Measurements from ENCODE around the gene STOM.
"Not testable (repeated sequence)": the region's sequence is repeated elsewhere in the genome, so short reads cannot be mapped to it uniquely, and the experiment has no call there.

Gene STOM

DNA sequence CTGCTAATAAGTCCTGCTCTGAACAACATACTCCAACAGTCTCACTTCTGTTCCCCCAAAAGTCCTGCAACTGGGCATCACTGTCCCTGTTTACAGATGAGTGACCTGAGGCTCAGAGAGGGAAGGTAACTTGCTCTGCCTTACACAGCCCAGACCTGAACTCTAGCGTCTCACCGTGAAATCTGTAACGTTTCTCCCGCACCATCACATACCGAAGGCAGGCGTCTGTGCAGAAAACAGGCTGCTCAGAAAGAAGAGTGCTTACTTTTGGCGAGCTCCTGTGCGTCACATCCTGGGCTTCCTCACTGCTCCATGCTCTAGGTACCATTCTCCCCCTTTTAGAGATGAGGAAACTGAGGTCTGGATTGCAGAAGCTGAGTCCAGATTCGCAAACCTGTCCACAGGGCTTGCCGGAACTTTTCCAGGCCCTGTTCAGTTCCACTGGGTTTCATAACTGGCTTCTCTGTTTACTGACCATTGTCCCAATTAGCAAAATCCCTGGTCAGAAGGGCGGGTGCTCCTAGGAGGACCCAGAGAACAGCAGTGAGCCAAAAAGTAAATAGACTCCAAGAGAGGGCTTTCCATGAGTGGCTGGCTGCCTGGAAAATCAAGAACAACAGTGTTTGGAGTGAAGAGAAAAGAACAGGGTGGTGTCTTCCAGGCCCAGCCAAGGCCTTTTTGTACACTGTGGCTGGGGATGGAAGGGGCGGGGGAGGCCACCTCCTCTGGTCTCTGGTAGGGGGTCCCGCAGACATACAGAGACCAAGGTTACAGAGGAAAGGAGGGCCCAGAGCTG lies 75.0 kb downstream of the STOM start:
- TF ChIP-seq, protein P1, sequence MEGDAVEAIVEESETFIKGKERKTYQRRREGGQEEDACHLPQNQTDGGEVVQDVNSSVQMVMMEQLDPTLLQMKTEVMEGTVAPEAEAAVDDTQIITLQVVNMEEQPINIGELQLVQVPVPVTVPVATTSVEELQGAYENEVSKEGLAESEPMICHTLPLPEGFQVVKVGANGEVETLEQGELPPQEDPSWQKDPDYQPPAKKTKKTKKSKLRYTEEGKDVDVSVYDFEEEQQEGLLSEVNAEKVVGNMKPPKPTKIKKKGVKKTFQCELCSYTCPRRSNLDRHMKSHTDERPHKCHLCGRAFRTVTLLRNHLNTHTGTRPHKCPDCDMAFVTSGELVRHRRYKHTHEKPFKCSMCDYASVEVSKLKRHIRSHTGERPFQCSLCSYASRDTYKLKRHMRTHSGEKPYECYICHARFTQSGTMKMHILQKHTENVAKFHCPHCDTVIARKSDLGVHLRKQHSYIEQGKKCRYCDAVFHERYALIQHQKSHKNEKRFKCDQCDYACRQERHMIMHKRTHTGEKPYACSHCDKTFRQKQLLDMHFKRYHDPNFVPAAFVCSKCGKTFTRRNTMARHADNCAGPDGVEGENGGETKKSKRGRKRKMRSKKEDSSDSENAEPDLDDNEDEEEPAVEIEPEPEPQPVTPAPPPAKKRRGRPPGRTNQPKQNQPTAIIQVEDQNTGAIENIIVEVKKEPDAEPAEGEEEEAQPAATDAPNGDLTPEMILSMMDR (conservative IDR thresholded peaks at IDR 0.05; ENCODE audit: low read depth, low read length), result no peak
- H3K4me2 ChIP-seq, result no peak overlapping the region
- no peaks in the 10 kb centered on the region for H3K79me2 ChIP-seq (ENCODE audit: insufficient read depth, low read depth)
- no peak overlapping the region for H2AFZ ChIP-seq (ENCODE audit: low read depth)
- no peak overlapping the region for H3K9ac ChIP-seq
- no peak overlapping the region for H3K4me3 ChIP-seq (IDR thresholded peaks at IDR 0.05; ENCODE audit: insufficient read depth, low read depth, low read length)
- no peaks in the 10 kb centered on the region for H3K36me3 ChIP-seq (ENCODE audit: insufficient read depth)
- H3K27ac ChIP-seq, result no peak overlapping the region
- H3K4me1 ChIP-seq (ENCODE audit: low read depth, poor library complexity, severe bottlenecking), result no peaks in the 10 kb centered on the region
- no peaks in the 10 kb centered on the region for H4K20me1 ChIP-seq (ENCODE audit: insufficient read depth)
- H3K27me3 ChIP-seq (ENCODE audit: insufficient read depth, low read depth), result no peaks in the 10 kb centered on the region

DNA sequence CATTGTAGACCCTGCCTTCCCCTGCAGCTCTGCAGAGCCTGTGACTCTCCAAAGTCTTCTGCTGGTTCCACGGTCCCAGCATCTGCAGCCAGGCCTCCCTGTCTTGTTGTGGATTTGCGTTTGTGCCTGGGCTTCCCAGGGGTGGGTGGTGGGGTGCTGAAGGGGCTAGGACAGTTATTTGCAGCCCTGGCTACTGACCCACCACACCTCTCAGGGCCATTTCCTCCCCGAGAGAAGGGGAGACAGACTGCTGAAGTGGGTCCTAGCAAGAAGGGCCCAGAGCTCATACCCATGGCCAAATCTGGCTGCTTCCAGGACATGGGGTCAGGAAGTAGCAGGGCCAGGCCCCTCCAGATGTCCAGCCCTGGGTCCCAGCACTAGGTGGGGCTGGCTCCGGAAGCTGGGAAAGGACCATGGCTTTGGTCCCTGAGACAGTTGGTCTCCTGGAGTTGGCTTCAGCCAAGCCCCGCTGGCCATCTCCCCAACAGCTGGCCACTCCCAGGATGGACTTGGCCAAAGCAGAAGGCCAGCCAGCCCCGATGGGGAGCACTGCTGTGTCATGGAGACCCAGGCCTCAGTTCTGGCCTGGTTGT lies 75.8 kb downstream of the STOM start:
- H2AFZ ChIP-seq (ENCODE audit: low read depth), result no peak overlapping the region
- no peak overlapping the region for H3K4me2 ChIP-seq
- no peak overlapping the region for H3K4me3 ChIP-seq (IDR thresholded peaks at IDR 0.05; ENCODE audit: insufficient read depth, low read depth, low read length)
- no peaks in the 10 kb centered on the region for H3K4me1 ChIP-seq (ENCODE audit: low read depth, poor library complexity, severe bottlenecking)
- H3K36me3 ChIP-seq (ENCODE audit: insufficient read depth), result no peaks in the 10 kb centered on the region
- TF ChIP-seq, protein P1 (conservative IDR thresholded peaks at IDR 0.05; ENCODE audit: low read depth, low read length), result no peak
- H4K20me1 ChIP-seq (ENCODE audit: insufficient read depth), result no peaks in the 10 kb centered on the region
- H3K9ac ChIP-seq, result no peak overlapping the region
- no peak overlapping the region for H3K27ac ChIP-seq
- H3K27me3 ChIP-seq (ENCODE audit: insufficient read depth, low read depth), result no peaks in the 10 kb centered on the region
- H3K79me2 ChIP-seq (ENCODE audit: insufficient read depth, low read depth), result no peaks in the 10 kb centered on the region

DNA sequence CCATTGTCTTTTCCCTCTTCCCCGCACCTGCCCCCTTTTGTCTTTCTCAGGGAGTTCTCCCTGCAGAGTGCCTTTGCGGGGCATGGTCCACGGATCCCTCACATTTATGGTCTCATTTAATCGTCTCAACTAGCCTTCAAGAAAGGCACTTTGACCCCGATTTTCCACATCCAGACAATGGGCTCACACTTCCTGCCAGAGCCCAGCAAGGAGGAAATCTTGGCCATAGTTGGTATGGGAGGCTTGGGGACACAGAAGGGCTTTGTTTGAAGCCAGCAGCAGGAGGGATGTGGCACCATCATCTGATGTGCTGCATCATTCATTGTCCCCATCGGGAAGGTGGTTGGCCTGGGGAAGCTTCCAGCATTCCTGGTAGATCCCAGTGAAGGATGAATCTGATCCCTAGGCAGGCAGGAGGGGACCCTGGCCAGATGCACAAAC lies 77.2 kb downstream of the STOM start:
- H2AFZ ChIP-seq (ENCODE audit: low read depth), result no peak overlapping the region
- no peaks in the 10 kb centered on the region for H3K27me3 ChIP-seq (ENCODE audit: insufficient read depth, low read depth)
- no peaks in the 10 kb centered on the region for H3K79me2 ChIP-seq (ENCODE audit: insufficient read depth, low read depth)
- no peaks in the 10 kb centered on the region for H3K36me3 ChIP-seq (ENCODE audit: insufficient read depth)
- no peak overlapping the region for H3K9ac ChIP-seq
- no peaks in the 10 kb centered on the region for H4K20me1 ChIP-seq (ENCODE audit: insufficient read depth)
- H3K4me1 ChIP-seq (ENCODE audit: low read depth, poor library complexity, severe bottlenecking), result no peaks in the 10 kb centered on the region
- H3K4me2 ChIP-seq, result no peak overlapping the region
- no peak overlapping the region for H3K27ac ChIP-seq
- H3K4me3 ChIP-seq (IDR thresholded peaks at IDR 0.05; ENCODE audit: insufficient read depth, low read depth, low read length), result no peak overlapping the region
- TF ChIP-seq, protein P1 (conservative IDR thresholded peaks at IDR 0.05; ENCODE audit: low read depth, low read length), result no peak

DNA sequence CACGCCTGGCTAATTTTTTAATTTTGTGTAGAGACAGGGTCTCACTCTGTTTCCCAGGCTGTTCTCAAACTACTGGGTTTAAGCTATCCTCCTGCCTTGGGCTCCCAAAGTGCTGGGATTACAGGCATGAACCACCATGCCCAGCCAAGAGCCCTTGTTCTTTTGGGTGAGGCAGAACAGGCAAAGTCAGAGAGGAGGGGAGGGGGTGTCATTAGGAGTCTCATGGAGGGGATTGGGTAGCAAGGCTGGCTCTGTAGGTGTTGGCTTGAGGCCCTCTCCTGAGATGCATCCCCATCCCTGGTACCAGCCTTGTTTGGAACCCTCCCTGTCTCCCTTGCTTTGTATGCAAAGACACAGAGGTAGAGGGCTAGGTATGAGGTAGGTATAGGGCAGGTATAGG lies 78.0 kb downstream of the STOM start:
- Histone ChIP-seq H3K4me2 (no peak overlapping the region), H3K27me3 (ENCODE audit: insufficient read depth, low read depth) (no peaks in the 10 kb centered on the region), H3K27ac (no peak overlapping the region), H3K4me1 (ENCODE audit: low read depth, poor library complexity, severe bottlenecking) (no peaks in the 10 kb centered on the region), H3K79me2 (ENCODE audit: insufficient read depth, low read depth) (no peaks in the 10 kb centered on the region), H3K9ac (no peak overlapping the region), H3K4me3 (IDR thresholded peaks at IDR 0.05; ENCODE audit: insufficient read depth, low read depth, low read length) (no peak overlapping the region), H2AFZ (ENCODE audit: low read depth) (no peak overlapping the region), H3K36me3 (ENCODE audit: insufficient read depth) (no peaks in the 10 kb centered on the region), H4K20me1 (ENCODE audit: insufficient read depth) (no peaks in the 10 kb centered on the region)
- TF ChIP-seq, protein P1 (conservative IDR thresholded peaks at IDR 0.05; ENCODE audit: low read depth, low read length), result no peak

DNA sequence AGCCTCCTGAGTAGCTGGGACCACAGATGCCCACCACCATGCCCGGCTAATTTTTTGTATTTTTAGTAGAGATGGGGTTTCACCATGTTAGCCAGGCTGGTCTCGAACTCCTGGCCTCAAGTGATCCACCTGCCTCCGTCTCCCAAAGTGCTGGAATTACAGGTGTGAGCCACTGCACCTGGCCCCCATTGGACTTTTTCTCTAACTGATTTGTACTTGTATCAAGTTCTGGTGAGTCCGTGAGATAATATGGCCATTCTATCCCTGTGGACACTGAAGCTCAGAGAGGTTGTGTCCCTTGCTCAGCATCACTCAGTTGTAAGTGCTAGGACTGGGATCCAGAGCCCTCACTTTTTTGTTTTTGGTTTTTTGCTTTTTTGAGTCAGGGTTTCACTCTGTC lies 78.5 kb downstream of the STOM start:
- H3K4me2 ChIP-seq; H4K20me1 ChIP-seq (ENCODE audit: insufficient read depth); H3K27me3 ChIP-seq (ENCODE audit: insufficient read depth, low read depth); H3K79me2 ChIP-seq (ENCODE audit: insufficient read depth, low read depth); H3K27ac ChIP-seq; H3K4me1 ChIP-seq (ENCODE audit: low read depth, poor library complexity, severe bottlenecking); H3K9ac ChIP-seq; H3K36me3 ChIP-seq (ENCODE audit: insufficient read depth); H3K4me3 ChIP-seq (IDR thresholded peaks at IDR 0.05; ENCODE audit: insufficient read depth, low read depth, low read length); H2AFZ ChIP-seq (ENCODE audit: low read depth): not testable (repeated sequence)

All from KMS-11 (cell line).